ENCODE results near the gene STK16. TPM values are rescaled to one million over a fixed set of nuclear protein-coding genes. Genes with fewer than 3 reads are reported as not detected.

STK16 gene
- total and polyA plus RNA-seq, 2 of the 13 experiments (the other 11 are each of a cell fraction or from before 2014, with no cell fraction given) = 28.0 to 50.9 TPM

- H3K9me3 ChIP-seq (ENCODE audit: low read length) = no peaks in the 10 kb centered on the region
- peak within 1 kb of the TSS; percentile 80 for H3K9ac ChIP-seq (ENCODE audit: insufficient read depth, low read depth, low read length)
- 0 out of 5 replicates have a peak, but pooled peaks cover 0 to under 1% of the 10 kb centered on the region in 2 experiments for H3K27me3 ChIP-seq (ENCODE audit: control insufficient read depth in 1 of 2, insufficient read depth in 2 of 2, low read length in 2 of 2)
- H3K79me2 ChIP-seq (ENCODE audit: insufficient read depth, low read length) = no peaks in the 10 kb centered on the region
- H3K27ac ChIP-seq (ENCODE audit: extremely low read length, insufficient read depth, low read length) = peak within 1 kb of the TSS; percentile 62
- POLR2A ChIA-PET = interaction anchor here (0.7 to 3.3 kb wide), 22 partner anchors 8 to 277 kb away, joined by 3 to 70 read pairs (median 10); partner anchors contain the start of genes ABCB6, ANKZF1, ATG9A and CNPPD1
- WGBS (ENCODE audit: low lambda C conversion rate) = 46% methylated on average over 20 of the region's 65 CpGs
- peaks cover 2 to 10% of the 10 kb centered on the region in 2 experiments; a peak in 4 of 5 replicates for H3K36me3 ChIP-seq (replicated peaks in 1 of 2; ENCODE audit: control insufficient read depth in 1 of 2, insufficient read depth in 2 of 2, low read length in 2 of 2)
- peak within 1 kb of the TSS; percentile 96 for H3K4me2 ChIP-seq (ENCODE audit: low read depth, low read length)
- CTCF ChIA-PET (ENCODE audit: low intra/inter-chr PET ratio, low total read pairs) = interaction anchor here (1.6 to 5.4 kb wide), 3 partner anchors 15 to 120 kb away, joined by 4 to 88 read pairs (median 28); no protein-coding TSS in a partner anchor
- in situ Hi-C loops (cut with HindIII; ENCODE audit: extremely low pct_ligation_motif_present, low pct_unique_long_range_greater_than_20kb) = no loop called here
- H3K4me3 ChIP-seq (replicated peaks in 1 of 3; ENCODE audit: insufficient read depth in 1 of 3, low read depth in 2 of 3, low read length in 3 of 3) = peak within 1 kb of the TSS; percentile 59 to 77 (median 73)
- intact Hi-C loops (cut with micrococcal nuclease; ENCODE audit: unreplicated experiment) = loop anchor here (1.0 kb wide), 2 partner anchors 15 to 30 kb away; no protein-coding TSS in a partner anchor
- H4K20me1 ChIP-seq (ENCODE audit: insufficient read depth, low read length) = no peaks in the 10 kb centered on the region
- peak; percentile 92 for ATAC-seq
- BruUV-seq (replicated peaks) = no TSS peak
- DNase-seq (ENCODE audit: low spot score) = peak; percentile 93
- H2AFZ ChIP-seq (ENCODE audit: low read length) = peak within 1 kb of the TSS; percentile 66
- peaks cover 33% of the 10 kb centered on the region for H3K4me1 ChIP-seq (ENCODE audit: insufficient read depth, low read length)
- peak; percentile 74 for FAIRE-seq
- TF ChIP-seq PHF21A (CRISPR knock-in tag; IDR thresholded peaks at IDR 0.05) (peak; percentile 93), HOMEZ (CRISPR knock-in tag; IDR thresholded peaks at IDR 0.05; ENCODE audit: low read depth) (no peak), ZNF101 (CRISPR knock-in tag; IDR thresholded peaks at IDR 0.05; ENCODE audit: borderline replicate concordance, low read depth) (no peak), ZSCAN9 (CRISPR knock-in tag; IDR thresholded peaks at IDR 0.05; ENCODE audit: borderline replicate concordance) (peak; percentile 82; the same call in 1 of the 2 replicates), ETV5 (CRISPR knock-in tag; IDR thresholded peaks at IDR 0.05; ENCODE audit: borderline replicate concordance) (peak; percentile 58; the same call in 1 of the 2 replicates), FOXA1 (IDR thresholded peaks at IDR 0.05) (no peak), FOXA1 (CRISPR knock-in tag; IDR thresholded peaks at IDR 0.05) (no peak; the same call in 1 of the 2 replicates), ELF1 (CRISPR knock-in tag; IDR thresholded peaks at IDR 0.05) (peak; percentile 80), DNMT3B (CRISPR knock-in tag; conservative IDR thresholded peaks at IDR 0.05) (peak; percentile 85; the same call in 1 of the 2 replicates), ZNF530 (CRISPR knock-in tag; IDR thresholded peaks at IDR 0.05; ENCODE audit: low read depth) (no peak), POGZ (CRISPR knock-in tag; IDR thresholded peaks at IDR 0.05) (peak; percentile 58), U2AF1 (optimal IDR thresholded peaks at IDR 0.05; ENCODE audit: low read depth, low read length) (no peak), JUN (CRISPR knock-in tag; IDR thresholded peaks at IDR 0.05) (peak; percentile 71; the same call in 1 of the 2 replicates), ZNF788 (CRISPR knock-in tag; IDR thresholded peaks at IDR 0.05; ENCODE audit: borderline replicate concordance) (peak; percentile 80; the same call in 1 of the 2 replicates)
- TF ChIP-seq, protein P1, sequence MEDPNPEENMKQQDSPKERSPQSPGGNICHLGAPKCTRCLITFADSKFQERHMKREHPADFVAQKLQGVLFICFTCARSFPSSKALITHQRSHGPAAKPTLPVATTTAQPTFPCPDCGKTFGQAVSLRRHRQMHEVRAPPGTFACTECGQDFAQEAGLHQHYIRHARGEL (CRISPR knock-in tag; IDR thresholded peaks at IDR 0.05) = no peak
- TF ChIP-seq, protein P2, sequence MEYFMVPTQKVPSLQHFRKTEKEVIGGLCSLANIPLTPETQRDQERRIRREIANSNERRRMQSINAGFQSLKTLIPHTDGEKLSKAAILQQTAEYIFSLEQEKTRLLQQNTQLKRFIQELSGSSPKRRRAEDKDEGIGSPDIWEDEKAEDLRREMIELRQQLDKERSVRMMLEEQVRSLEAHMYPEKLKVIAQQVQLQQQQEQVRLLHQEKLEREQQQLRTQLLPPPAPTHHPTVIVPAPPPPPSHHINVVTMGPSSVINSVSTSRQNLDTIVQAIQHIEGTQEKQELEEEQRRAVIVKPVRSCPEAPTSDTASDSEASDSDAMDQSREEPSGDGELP (IDR thresholded peaks at IDR 0.05; ENCODE audit: borderline replicate concordance, low read depth) = peak; percentile 98
Measured at GRCh38 chr2:219279151-219279915, 34.1 kb downstream of the STK16 start, which contains the start of gene DNAJB2. Gene DNAJB2, plus strand, starts transcription at chr2:219279366. Its CDS starts 468 bp downstream, at chr2:219279834.
